ENCODE measurements around the gene RPL39L.
A peak's percentile ranks its signal among the peaks of the same experiment; 100 is the strongest.
"Not testable (repeated sequence)": the region's sequence is repeated elsewhere in the genome, so short reads cannot be mapped to it uniquely, and the experiment has no call there.

Gene RPL39L

DNA sequence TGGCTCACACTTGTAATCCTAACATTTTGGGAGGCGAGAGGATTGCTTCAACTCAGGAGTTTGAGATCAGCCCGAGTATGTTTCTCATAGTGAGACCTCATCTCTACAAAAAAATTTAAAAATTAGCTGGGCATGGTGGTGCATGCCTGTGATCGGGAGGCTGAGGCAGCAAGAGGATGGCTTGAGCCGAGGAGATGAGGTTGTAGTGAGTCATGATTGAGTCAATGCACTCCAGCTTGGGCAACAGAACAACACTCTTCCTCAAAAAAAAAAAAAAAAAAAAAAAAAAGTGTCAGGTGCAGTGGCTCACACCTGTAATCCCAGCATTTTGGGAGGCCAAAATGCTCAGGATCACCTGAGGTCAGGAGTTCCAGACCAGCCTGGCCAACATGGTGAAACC is 2.4 kb downstream of the RPL39L start:
- DNase-seq (ENCODE audit: low read depth in 3 of 3) = no peak

DNA sequence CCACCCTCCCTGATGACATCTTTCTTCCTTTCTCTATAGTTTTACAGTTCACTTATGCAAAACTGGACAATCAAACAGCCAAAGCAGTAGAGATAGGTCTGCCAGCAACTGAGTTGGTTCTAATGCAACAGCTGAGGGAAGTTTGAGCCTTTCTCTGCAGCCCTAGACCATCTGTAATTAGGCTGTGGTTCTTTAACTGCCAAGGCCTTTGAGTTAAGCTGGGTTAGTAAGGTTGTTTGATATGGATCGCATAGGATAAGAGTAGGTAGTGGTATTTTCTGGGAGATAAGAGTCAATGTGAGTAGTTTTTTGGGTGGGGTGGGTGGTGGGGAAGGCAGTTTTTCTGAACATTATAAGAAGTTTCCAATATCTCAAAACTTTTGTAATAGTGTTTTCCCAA is 3.0 kb downstream of the RPL39L start:
- DNase-seq (ENCODE audit: low read depth in 3 of 3) = no peak

DNA sequence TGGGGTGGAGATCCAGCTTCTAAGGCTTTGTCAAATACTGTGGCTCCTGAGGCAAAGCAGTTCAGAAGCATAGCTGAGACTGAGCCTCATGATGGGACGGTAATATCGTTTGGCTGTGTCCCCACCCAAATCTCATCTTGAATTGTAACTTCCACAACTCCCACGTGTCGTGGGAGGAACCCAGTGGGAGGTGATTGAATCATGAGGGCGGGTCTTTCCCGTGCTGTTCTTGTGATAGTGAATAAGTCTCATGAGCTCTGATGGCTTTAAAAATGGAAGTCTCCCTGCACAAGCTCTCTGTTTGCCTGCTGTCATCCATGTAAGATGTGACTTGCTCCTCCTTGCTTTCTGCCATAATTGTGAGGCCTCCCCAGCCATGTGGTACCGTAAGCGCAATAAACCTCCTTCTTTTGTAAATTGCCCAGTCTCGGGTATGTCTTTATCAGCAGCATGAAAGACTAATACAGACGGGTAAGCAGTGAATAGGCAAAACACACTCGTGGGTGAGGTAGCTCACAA is 4.1 kb downstream of the RPL39L start:
- DNase-seq (ENCODE audit: low read depth in 3 of 3) = not testable (repeated sequence)

DNA sequence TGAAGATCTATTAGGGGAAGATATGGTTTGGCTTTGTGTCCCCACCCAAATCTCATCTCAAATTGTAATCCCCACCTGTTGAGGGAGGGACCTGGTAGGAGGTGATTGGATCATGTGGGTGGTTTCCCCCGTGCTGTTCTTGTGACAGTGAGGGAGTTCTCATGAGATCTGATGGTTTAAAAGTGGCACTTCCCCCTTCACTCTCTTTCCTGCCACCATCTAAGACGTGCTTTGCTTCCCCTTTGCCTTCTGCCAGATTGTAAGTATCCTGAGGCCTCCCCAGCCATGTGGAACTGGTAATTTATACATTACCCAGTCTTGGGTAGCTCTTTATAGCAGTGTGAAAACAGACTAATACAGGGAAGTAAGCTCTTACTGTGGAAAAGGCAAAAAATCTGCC is 6.1 kb downstream of the RPL39L start:
- not testable (repeated sequence) for DNase-seq (ENCODE audit: low read depth in 3 of 3)

DNA sequence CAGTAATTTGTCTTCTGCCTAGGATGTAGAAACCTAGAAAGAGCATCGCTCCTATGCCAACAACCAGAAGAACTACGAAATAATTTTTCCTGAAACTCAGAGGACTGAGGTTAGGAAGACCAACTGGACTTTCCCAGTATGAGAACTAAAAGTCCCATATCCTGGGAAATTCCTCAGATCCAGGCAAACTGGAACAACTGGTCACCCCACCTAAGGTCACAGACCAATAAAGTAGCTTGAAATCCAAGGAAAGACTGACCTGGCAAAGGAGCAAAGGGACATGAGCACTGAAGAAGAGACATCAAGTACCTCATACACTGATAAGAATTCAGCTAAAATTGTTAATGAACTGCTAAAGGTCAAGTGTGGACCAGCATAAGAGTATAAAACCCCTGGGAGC is 6.6 kb downstream of the RPL39L start:
- DNase-seq (ENCODE audit: low read depth in 3 of 3) = no peak

DNA sequence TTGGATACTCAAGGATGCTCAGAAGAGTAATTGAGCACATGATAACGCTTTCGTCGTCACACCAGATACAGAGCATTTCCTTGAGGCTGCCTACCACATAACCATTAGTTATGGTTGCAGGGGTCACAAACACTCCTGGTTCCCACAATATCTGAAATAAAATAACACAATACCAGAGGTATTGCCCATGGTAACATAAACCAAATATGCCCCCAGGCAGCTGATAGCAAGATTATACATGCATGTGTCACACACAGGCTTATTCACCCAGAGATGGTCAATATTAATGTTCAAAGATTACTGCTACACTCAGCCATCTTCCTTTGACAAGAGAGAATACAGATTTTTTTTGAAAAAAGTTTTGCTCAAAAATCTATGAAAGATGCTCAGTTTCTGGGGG is 7.3 kb downstream of the RPL39L start:
- no peak for DNase-seq (ENCODE audit: low read depth in 3 of 3)

DNA sequence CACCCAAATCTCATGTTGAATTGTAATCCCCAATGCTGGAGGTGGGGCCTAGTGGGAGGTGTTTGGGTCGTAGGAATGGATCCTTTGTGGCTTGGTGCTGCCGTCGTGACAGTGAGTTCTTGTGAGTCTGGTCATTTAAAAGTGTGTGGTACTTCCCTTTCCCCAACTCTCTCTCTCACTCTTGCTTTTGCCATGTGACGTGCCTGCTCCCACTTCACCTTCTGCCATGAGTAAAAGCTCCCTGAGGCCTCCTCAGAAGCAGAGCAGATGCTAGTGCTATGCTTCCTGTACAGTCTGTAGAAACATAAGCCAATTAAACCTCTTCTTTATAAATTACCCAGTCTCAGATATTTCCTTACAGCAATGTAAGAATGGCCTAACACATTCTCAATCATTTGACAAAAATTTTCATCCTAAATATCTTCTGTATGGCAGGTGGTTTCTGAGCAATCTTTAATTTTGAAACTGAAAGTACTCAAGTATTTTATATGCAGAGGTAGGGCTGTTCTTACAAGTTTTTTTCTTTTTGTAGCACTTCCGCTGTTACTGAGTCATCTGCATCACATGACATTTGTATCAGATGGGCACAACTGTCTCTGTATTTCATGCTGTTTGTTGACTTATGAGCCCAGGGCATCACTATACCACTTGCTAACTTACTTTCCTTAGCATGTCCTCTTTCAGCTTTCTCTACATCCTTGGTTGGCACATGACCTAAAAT is 8.8 kb downstream of the RPL39L start:
- peak in 2 of 3 experiments; percentile 30 to 32 for DNase-seq (ENCODE audit: low read depth in 3 of 3)

DNA sequence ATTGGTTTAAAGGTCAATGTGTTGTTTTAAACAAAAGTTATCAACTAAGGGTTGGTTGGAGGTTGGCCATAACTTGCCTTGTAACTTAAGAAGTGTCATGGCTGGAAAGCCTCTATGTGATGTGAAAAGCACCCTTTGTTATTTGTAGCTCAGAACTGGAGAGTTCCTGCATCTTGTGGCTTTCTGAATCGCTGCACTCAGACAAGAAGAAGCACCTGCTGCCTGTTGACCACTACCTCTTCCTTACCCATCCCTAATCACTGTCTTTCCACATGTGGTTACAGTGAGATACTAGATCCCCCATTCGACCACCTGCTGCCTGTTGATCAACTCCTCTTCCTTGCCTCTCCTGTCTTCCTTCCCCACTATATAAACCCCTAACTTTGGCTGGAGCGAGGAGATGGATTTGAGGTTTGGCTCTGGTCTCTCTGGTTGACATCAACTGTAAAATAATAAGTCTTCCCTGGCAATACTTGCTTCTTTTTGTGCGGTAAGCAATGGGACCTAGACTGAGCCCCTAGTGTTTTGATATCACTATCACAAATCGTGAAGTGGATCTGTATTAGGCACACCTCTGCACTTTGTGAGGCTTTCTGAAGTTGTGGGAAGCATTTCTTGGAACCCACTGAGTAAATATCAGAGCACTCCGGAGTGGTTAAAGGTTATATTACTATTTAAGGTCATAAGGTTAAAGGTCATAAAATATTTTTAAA is 13.8 kb downstream of the RPL39L start:
- DNase-seq (ENCODE audit: low read depth in 3 of 3) = no peak

DNA sequence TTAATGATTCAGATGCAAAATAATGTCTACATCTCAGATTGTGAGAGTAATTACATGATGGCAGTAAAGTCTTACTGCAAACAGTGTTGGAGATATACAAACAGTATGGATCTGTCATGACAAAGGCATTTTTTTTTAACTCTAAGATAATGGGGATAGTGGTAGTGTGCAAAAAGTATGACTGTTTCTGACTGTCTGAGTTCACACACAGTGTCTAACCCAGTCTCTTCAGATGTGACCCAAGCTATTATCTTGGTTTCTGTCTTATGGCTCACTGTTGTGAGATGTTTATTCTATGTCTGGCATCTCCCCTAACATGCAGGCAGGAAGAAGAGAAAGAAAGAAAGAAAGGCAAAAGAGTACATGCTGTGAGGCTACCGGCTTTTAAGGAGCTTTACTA is 17.0 kb downstream of the RPL39L start:
- no peak for DNase-seq (ENCODE audit: low read depth in 3 of 3)

DNA sequence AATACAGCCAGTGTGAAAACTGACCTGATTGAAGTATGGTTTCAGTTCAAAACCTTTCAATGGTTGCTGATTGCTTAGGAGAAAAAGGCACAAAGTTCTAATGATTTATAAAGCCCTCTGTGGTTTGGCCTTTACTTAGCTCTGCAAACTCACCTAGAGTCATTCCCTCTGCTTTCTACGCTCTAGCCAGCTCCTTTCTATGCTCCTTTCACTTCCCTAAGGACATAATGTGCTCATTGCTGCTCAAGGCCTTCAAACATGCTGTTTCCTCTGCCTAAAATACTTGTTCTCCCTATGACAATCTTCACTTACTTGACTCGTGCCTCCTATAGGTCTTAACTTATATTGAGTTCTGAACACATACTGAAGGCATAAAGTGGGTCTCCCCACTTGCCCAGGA is 19.0 kb downstream of the RPL39L start:
- DNase-seq (ENCODE audit: low read depth in 3 of 3) = no peak

DNA sequence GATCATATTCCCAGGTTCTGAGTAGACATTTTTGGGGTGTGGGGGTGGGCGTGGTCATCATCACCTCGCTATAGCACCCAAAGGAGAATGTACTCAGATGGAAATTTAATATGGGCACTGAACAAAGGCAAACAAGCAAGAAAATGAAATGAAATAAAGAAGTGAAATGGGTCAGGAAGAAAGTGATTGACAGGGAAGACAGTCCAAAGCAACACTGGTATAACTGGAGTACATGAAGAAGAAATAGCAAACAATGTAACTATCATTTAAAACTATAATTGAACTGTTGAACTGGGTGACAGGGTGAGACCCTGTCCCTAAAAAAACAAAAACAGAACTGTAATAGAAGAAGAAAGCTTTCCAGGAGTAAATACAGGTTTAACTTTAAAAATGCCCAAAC is 24.8 kb downstream of the RPL39L start:
- no peak for DNase-seq (ENCODE audit: low read depth in 3 of 3)

DNA sequence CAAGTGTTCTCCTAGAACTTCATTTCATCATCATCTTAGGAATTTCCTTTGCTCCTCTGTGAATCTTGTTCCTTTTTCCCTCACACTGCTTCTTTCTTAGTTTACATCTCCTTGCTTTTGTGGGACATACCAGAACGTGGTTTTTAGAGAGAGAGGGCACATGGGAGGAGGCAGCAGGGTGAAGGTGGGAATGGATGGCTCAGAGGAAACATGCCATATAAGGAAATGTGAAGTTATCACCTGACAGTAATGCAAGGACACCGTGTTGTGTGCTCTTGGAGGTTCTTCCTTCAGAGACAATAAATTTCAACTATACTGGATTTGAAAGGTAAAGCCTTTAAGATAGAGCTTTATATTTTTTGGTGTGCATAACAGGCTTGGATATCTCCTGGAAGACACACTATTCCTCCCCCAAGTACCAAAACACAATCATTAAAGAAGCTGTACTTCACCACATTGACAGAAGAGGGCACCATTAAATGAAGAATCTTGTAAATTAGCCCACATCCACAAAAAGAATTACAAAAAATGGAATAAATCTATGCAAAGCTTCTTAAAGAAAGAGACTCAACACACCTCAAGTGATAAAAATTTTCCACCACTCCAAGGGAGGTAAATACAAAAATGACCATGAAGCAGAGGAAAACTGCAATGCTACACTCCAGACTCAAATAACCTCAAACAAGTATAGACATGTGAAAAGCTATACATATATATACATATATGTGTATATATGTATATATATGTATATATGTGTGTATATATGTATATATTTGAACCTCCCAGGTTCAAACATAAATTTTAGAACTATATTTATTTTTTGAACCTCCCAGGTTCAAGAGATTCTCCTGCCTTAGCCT is 26.1 kb downstream of the RPL39L start:
- DNase-seq (ENCODE audit: low read depth in 3 of 3) = no peak

DNA sequence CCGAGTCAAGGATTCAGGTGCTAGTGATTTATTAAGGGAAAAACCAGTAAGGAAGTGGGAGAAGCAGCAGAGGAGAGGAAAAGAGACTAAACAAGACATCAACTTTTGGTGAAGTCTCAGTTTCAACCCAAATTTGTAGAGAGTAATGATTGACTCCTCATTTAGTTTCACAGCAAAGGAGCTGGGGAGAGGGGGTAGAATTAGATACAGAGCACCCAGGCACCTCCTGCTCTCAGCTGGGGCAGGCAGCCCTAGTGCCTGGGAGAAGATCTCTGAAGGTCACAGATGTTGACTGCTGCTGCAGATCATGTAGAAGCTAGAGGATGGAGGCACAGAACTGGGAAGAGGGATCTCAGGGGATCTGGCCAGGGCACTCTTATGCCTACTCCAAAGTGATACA is 29.1 kb downstream of the RPL39L start:
- DNase-seq (ENCODE audit: low read depth in 3 of 3) = no peak

DNA sequence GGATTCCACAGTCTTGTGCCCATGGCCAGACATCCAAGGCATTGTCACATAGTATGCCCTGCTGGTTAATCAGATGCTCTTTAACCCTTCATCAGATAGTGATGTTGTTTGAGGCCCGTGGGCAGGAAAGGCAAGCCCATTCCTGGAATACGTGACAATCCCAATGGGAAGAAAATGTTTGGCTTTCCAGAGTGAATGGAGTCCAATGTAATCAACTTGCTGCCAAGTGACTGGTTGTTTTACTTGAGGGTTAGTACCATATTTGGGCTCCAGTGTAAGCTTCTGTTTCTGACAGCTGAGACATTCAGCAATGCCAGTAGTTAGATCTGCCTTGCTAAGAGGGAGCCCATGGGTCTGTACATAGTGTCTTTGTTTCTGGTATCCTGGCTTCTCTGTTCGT is 31.3 kb downstream of the RPL39L start:
- no peak for DNase-seq (ENCODE audit: low read depth in 3 of 3)

DNA sequence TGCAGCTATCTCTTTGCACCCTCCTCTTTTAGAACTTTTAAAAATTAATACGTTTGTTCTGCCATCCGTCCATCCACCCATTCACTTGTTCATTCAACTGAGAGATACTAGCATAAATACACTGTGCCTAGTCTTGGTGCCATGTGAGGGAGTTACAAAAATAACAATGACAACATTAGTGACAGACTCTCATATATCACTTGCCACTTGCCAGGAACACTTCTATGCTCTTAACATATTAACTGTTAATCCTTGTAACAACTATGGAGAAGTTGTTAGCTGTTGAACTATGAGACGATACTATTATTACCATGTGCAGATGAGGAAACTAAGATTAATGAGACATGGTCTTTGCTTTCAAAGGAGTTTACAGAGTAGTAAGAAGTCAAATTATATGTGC is 33.6 kb downstream of the RPL39L start:
- no peak for DNase-seq (ENCODE audit: low read depth in 3 of 3)

DNA sequence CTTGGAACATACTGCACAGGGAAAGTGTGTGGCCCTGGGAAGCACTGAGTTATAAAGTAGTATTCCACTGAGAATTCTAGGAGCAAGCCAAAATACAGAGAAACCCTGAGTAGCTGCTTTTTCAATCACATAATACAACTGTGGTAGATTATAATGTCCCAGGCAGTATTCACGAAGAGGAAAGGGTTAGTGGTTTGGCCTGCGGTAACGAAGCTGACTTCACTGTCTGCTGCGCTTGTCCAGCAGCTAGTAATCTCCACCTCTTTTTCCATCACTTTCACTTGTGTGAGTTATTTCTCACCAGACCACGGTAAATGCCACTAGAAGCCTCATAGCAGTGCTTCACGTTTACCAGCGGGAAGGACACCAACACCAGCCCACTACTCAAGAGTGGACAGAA is 34.4 kb downstream of the RPL39L start:
- no peak for DNase-seq (ENCODE audit: low read depth in 3 of 3)

DNA sequence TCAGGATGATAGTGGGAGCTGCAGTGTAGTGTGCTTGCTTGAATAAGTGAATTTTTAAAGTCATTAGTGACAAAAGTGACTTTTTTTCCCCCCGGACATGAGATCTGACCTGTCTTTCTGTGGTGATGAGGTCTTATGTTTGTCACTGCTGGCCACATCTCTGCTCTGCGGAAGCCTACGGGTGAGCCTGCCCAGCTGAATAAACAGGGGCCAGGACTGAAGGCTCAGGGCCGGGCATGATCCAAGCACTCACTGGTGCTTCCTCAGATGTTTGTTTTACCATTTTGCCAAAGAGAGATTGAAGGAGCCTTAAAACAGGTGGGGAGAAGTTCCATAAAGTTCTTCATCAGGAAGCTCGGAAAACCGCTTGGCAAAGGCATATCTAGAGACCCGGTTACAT is 35.0 kb downstream of the RPL39L start:
- no peak for DNase-seq (ENCODE audit: low read depth in 3 of 3)

DNA sequence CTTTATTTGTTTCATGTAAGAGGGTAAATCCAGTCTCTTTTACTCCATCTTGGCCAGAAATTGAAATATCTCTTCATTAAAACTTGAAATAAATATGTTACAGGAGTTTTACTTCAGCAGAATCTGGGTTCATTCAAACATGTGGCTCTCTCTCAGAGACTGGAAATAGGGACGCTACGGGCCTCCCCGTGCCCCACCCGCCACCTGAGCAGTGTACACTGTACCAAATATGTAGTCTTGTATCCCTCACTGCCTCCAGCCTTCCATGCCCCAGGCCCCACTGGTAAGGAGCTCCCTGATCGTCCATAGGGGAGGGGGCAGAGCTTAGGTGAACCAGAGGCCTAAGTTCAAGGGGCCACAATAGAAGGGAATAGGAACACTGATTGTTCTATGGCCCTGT is 36.0 kb downstream of the RPL39L start:
- no peak for DNase-seq (ENCODE audit: low read depth in 3 of 3)

DNA sequence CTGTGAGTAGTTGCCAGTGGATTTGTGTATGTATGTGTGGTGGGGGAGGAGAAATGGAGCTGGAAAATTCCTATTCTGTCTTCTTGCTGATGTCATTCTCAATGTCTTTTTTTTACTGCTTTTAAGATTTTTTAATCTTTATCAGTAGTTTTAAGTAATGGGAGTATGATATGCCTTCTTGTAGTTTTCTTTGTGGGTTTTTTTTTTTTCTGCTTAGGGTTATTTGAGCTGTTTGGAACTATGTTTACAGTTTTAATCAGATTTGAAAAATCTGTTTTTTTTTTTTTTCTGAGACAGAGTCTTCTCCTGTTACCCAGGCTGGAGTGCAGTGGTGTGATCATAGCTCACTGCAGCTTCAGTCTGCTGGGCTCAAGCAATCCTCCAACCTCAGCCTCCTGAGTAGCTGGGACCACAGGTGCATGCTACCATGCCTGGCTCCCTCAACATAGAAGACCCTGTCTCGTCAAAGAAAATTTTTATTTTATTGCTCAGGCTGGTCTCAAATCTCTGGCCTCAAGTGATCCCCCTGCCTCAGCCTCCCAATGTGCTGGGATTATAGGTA is 37.1 kb downstream of the RPL39L start:
- DNase-seq (ENCODE audit: low read depth in 3 of 3) = no peak

DNA sequence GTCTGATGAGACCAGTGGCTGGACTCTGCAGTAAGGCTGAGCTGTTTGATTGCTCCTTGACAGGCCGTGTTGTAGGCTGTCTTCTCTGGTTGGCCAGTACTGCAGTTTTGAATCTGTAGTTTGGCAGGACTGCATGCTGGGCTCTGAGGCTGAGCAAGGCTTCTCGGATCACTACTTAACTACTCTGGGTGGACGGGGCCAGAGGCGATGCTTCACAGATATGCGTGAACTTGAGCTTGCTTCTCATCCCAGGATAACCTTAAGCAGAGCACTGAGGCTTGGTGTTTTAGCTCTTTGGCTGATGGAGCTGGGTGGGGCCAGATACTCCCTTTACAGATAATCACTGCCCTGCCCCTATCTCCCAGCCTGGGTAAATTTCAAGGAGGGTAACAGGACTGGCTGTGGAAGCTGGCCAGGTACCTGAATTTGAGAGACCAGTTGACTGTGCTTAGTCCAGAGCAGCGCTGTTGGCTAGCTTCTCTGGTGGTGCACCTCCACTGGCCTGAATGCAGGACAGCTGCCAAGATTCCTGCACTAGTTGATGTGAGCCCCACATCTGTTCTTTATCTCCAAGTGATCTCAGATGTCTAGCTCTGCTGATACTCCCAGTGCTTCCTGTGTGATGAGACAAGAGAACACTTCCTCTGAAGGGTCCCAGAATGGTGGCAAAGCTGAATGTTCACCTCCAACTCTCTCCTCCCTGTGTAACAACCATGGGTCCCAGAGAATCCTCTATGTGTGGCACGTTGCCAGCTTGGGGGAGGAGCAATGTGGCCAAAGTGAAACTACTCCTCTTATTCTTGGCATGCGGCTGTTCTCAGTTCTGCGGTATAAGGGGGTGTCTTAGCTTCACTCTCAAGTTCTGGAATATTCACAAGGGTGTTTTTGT is 37.9 kb downstream of the RPL39L start:
- DNase-seq (ENCODE audit: low read depth in 3 of 3) = peak; percentile 9 to 59 (median 27)

DNA sequence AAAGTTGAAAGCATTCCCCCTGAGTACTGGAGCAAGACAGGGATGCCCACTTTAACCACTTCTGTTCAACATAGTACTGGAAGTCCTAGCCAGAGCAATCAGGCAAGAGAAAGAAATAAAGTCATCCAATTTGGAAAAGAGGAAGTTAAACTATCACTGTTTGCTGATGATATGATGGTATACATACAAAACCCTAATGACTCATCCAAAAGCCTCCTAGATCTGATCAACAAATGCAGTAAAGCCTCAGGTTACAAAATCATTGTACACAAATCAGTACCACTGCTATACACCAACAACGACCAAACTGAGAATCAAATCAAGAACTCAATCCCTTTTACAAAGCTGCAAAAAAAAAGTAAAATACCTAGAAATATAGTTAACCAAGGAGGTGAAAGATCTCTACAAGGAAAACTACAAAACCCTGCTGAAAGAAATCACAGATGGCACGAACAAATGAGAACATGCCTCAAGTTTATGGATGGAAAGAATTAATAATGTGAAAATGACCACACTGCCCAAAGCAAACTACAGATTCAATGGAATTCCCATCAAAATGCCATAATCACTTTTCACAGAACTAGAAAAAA is 40.3 kb downstream of the RPL39L start:
- DNase-seq (ENCODE audit: low read depth in 3 of 3) = no peak

All from stimulated activated CD4-positive, alpha-beta T cell treated with anti-CD3 and anti-CD28 coated beads, TNF-alpha, amount 100 ng/mL, for 24 hours (primary cell).